GM12801 (cell line): ENCODE measurements around the gene SURF2.

Experiments used
- CTCF ChIP-seq: IDR thresholded peaks from one replicate; pipeline ENCODE4 v1.5.1; 2011; ENCODE audit warnings: control low read depth; ENCODE audit not compliant: insufficient read length; ENCODE audit errors: extremely low read depth

The SURF2 gene

DNA sequence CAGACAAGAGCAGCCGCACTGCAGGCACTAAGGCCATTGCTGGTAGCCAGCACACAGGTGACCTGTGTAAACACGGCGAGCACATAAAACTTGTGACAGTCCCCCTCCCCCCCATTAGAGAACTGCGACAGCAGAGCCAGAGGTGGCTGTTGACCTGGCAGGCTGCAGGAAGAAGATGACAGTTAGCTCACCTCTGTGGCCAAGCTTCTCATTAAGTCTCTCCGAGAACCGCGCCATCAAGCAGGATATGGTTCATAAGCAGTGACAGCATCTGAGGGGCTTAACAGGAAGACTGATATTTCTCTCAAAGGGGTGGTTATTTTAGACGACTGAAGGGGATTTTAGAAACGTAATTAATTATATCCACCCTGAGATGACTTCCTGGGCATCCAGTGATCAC is 14.3 kb downstream of the SURF2 start:
- TF ChIP-seq CTCF = no peak

DNA sequence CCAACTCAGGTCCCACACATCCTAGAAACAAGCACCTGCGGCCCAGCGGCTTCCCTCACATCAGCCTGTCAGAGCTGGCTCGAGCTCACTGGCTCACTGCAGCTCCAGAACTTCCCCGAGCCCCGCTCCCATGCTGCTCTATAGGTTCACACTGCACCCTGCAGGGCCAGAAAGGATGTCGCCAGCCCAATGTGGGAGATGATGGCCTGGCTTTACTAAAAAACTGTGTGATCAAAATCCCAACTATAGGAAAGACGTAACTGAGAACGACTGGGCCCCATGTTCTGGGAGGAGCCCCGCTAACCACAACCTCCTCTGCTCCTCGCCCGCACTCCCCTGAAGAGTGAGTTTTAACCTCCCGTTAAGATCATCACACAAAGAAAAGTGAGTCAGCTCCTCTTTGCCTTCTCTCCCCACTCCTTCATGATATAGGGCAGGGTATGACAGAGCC is 14.9 kb downstream of the SURF2 start:
- no peak for TF ChIP-seq CTCF

DNA sequence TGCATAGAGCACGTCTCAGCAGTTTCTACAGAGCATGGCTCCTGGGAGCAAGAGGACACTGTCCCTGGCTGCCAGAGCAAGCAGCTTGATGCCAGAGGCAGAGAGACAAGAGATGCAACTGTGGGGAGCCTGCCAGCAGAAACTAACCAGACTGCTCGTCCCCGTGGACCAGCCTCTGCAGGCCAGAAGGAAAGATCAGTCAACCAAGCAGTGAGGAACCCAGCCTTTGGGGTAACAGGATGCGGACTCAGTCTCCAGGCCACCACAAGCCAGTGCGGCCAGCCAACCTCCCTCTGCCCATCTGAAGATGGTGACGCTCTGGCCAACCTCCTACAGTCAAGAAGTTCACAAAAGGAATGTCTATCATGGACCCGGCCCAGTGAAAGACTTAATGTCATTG is 15.8 kb downstream of the SURF2 start:
- TF ChIP-seq CTCF = no peak

- TF ChIP-seq CTCF = no peak
Observed at GRCh38 chr9:133374612-133375115, 18.3 kb downstream of the SURF2 start.

GRCh38 chr9:133375116-133375723 is 18.9 kb downstream of the SURF2 start:
- TF ChIP-seq CTCF = no peak

DNA sequence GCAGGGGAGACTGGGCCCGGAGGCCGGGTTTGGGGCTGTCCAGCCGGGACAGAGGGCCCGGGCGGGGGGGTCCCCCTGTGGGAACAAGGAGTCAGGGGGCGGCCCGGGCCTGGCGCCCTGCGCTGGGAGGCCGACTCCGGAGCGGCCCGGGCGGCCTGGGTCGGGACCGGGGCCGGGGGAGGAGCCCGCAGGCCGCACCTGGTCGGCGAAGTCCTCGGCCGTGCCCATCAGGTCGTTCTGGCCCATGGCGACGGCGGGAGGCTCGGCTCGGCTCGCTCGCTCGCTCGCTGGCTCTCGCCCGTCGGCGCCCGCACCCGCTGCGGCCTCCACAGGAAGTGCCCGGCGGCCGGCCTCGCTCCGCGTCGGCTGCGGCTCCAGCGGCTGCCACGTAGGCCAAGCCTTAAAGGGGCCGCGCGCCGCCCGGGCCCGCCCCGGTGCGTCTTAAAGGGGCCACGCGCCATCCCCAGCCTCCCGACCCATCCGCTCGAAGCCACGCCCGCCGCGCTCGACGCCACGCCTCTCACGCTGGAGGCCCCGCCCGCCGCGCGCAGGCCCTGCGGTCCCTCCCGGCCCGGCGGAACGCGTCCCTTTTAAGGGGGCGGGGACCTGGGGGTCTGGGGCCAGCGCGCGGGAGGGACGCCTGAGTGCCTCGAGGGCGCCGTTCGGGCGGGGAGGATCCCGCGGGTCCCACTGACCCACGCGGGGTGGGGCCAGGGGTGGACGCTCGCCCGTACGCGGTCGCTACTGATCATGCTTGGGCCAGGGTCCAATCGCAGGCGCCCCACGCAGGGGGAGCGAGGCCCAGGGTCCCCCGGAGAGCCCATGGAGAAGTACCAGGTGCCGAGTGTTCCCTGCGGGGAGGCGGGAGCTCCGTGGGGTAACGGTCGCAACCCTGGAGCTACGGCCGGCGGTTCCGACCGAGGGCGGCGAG is 19.6 kb downstream of the SURF2 start, which contains the start of the genes STKLD1 and SURF4:
STKLD1 (plus strand) TSS at position 643 of the 931 bp plus-strand sequence; CDS start at position 751, 108 bp downstream.
SURF4 (minus strand) TSS at position 337 of the 931 bp plus-strand sequence; CDS start at position 246, 91 bp downstream.
- TF ChIP-seq CTCF = no peak

DNA sequence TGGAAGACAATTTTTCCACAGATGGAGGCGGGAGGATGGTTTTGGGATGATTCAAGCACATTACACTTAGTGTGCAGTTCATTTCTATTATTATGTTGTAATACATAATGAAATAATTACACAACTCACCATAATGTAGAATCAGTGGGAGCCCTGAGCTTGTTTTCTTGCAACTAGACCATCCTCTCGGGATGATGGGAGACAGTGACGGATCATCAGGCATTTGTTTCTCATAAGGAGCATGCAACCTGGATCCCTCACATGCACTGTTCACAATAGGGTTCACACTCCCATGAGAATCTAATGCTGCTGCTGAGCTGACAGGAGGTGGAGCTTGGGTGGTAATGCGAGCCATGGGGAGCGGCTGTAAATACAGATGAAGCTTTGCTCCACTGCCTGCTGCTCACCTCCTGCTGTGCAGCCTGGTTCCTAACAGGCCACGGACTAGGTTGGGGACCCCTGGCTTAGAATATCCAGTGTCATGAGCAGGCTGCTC is 21.4 kb downstream of the SURF2 start:
- TF ChIP-seq CTCF = no peak
